Sigmoid colon (tissue), 7 donors: ENCODE results near the gene FOXC1. TPM values are rescaled to one million over a fixed set of nuclear protein-coding genes. Genes with fewer than 3 reads are reported as not detected.

Experiments
- DNase-seq: peaks from one replicate; pipeline ENCODE4 v3.0.0-alpha.2; 2019
- H3K27ac ChIP-seq, 4 donors: fragments of 200-600 bp; sonication (generic); one replicate each; pipeline ENCODE4 v1.5.1; 2016 to 2019; ENCODE audit warnings: mild to moderate bottlenecking in 1 of 4
- H3K27me3 ChIP-seq, 3 donors: fragments of 200-600 bp; sonication (generic); one replicate each; pipeline ENCODE4 v1.5.1; 2019; ENCODE audit warnings: mild to moderate bottlenecking in 1 of 3
- H3K36me3 ChIP-seq, 4 donors: fragments of 200-600 bp; sonication (generic); one replicate each; pipeline ENCODE4 v1.5.1; 2016 to 2019
- H3K4me1 ChIP-seq, 4 donors: fragments of 200-600 bp; sonication (generic); one replicate each; pipeline ENCODE4 v1.5.1; 2017 to 2019
- H3K4me3 ChIP-seq, 4 donors: fragments of 200-600 bp; sonication (generic); one replicate each; pipeline ENCODE4 v1.5.1; 2017 to 2019; ENCODE audit warnings: mild to moderate bottlenecking in 2 of 4, moderate library complexity in 1 of 4
- H3K9me3 ChIP-seq, 4 donors: fragments of 200-600 bp in 3 of 4; sonication (generic) in 3 of 4; one replicate each; pipeline versions ENCODE4 v1.5.1 to v1.6.1; 2013 to 2019
- CTCF ChIP-seq, 4 experiments: fragments of 450-650 bp in 3 of 4; fragments of 200-600 bp in 1 of 4; IDR thresholded peaks; one replicate each; pipeline ENCODE4 v1.5.1; 2016 to 2019; ENCODE audit warnings: antibody characterized with exemption in 4 of 4, mild to moderate bottlenecking in 3 of 4, moderate library complexity in 2 of 4
- EP300 ChIP-seq, 4 donors: sonication (generic); formaldehyde crosslinking; IDR thresholded peaks; one replicate each; pipeline ENCODE4 v1.6.1; 2017; ENCODE audit warnings: antibody characterized with exemption in 4 of 4
- POLR2A ChIP-seq, 2 donors: fragments of 450-650 bp; IDR thresholded peaks; one replicate each; pipeline ENCODE4 v1.6.1; 2016; ENCODE audit warnings: antibody characterized with exemption in 2 of 2, mild to moderate bottlenecking in 2 of 2, moderate library complexity in 2 of 2
- POLR2AphosphoS5 ChIP-seq, 4 donors: sonication (generic); formaldehyde crosslinking; IDR thresholded peaks; one replicate each; pipeline ENCODE4 v1.6.1; 2017; ENCODE audit warnings: antibody characterized with exemption in 4 of 4
- WGBS, 2 donors: extraction: QIAGEN DNeasy Blood & Tissue Kit; methylation state at CpG; one replicate each; pipeline ENCODE4 v1.1.7; 2013; 5-methylcytosine and 5-hydroxymethylcytosine counted together
- intact Hi-C: fragments of 100-400 bp; cut with DNase I; formaldehyde crosslinking; loops from one replicate; pipeline ENCODE4 v1.15.1; 2023
- polyA plus RNA-seq, 3 donors: library from polyadenylated mRNA; stranded (reverse); fragments of 200-250 nt; gene quantifications; one replicate each; pipeline ENCODE4 v1.2.3, GENCODE V29; 2013
- total RNA-seq, 4 donors: library from RNA; depleted of rRNA; stranded (reverse); fragments of >200 nt; gene quantifications; one replicate each; pipeline ENCODE4 v1.1.0, GENCODE V29; 2016
- donor health status: healthy with polysubstance abuse.
- donor health status: Bipolar disorder and iron deficiency.
- donor health status: healthy.

The FOXC1 gene
- total and polyA plus RNA-seq, 7 donors: 0.60 to 3.0 (median 1.6) TPM; not detected in 1

GRCh38 chr6:1591926-1592325 is 17.8 kb upstream of the FOXC1 start:
- peaks cover 0 to 7% (median 4%) of the 10 kb centered on the region in 4 donors for H3K4me1 ChIP-seq
- no peak overlapping the region for H3K4me3 ChIP-seq
- DNase-seq: no peak
- no peak for TF ChIP-seq EP300 (IDR thresholded peaks at IDR 0.05)
- TF ChIP-seq CTCF (IDR thresholded peaks at IDR 0.05): no peak
- TF ChIP-seq POLR2AphosphoS5 (IDR thresholded peaks at IDR 0.05): no peak
- TF ChIP-seq POLR2A (IDR thresholded peaks at IDR 0.05): no peak
- H3K27ac ChIP-seq: no peak overlapping the region
- no peaks in the 10 kb centered on the region for H3K36me3 ChIP-seq
- intact Hi-C loops: no loop called here
- H3K27me3 ChIP-seq: peaks cover 7 to 38% (median 23%) of the 10 kb centered on the region in 3 donors
- WGBS, 2 donors: 88 to 94% methylated on average over 6 of the region's 6 CpGs
- no peaks in the 10 kb centered on the region for H3K9me3 ChIP-seq

GRCh38 chr6:1592852-1593251 is 16.9 kb upstream of the FOXC1 start:
- Histone ChIP-seq H3K36me3 (no peaks in the 10 kb centered on the region), H3K4me3 (no peak overlapping the region), H3K9me3 (no peaks in the 10 kb centered on the region), H3K27me3 (peaks cover 7 to 38% (median 23%) of the 10 kb centered on the region in 3 donors), H3K27ac (no peak overlapping the region), H3K4me1 (peaks cover 0 to 7% (median 4%) of the 10 kb centered on the region in 4 donors)
- TF ChIP-seq POLR2A (IDR thresholded peaks at IDR 0.05) (no peak), POLR2AphosphoS5 (IDR thresholded peaks at IDR 0.05) (no peak), CTCF (IDR thresholded peaks at IDR 0.05) (no peak), EP300 (IDR thresholded peaks at IDR 0.05) (no peak)
- no peak for DNase-seq
- intact Hi-C loops: no loop called here
- WGBS, 2 donors: 93% methylated on average over 8 of the region's 8 CpGs

GRCh38 chr6:1593286-1593957 is 16.3 kb upstream of the FOXC1 start:
- WGBS, 2 donors: 66 to 78% methylated on average over 20 of the region's 20 CpGs
- Histone ChIP-seq H3K9me3 (no peaks in the 10 kb centered on the region), H3K27ac (no peak overlapping the region), H3K27me3 (peaks cover 7 to 43% (median 23%) of the 10 kb centered on the region in 3 donors), H3K36me3 (no peaks in the 10 kb centered on the region), H3K4me1 (peaks cover 0 to 7% (median 4%) of the 10 kb centered on the region in 4 donors), H3K4me3 (no peak overlapping the region)
- no peak for TF ChIP-seq CTCF (IDR thresholded peaks at IDR 0.05)
- no peak for TF ChIP-seq EP300 (IDR thresholded peaks at IDR 0.05)
- no peak for TF ChIP-seq POLR2A (IDR thresholded peaks at IDR 0.05)
- no peak for DNase-seq
- intact Hi-C loops: no loop called here

- intact Hi-C loops: no loop called here
- no peak for TF ChIP-seq POLR2A (IDR thresholded peaks at IDR 0.05)
- no peak for TF ChIP-seq POLR2AphosphoS5 (IDR thresholded peaks at IDR 0.05)
- TF ChIP-seq CTCF (IDR thresholded peaks at IDR 0.05): no peak
- TF ChIP-seq EP300 (IDR thresholded peaks at IDR 0.05): no peak
- Histone ChIP-seq H3K4me3 (no peak overlapping the region), H3K36me3 (no peaks in the 10 kb centered on the region), H3K4me1 (peaks cover 0 to 7% (median 4%) of the 10 kb centered on the region in 4 donors), H3K27me3 (peaks cover 7 to 48% (median 29%) of the 10 kb centered on the region in 3 donors), H3K9me3 (no peaks in the 10 kb centered on the region), H3K27ac (no peak overlapping the region)
- no peak for DNase-seq
- WGBS, 2 donors: 57 to 82% methylated on average over 22 of the region's 22 CpGs
Measured at GRCh38 chr6:1593958-1594314, 15.8 kb upstream of the FOXC1 start.
